Measurements from ENCODE around the gene CTRB1. TPM values are rescaled to one million over a fixed set of nuclear protein-coding genes. Genes with fewer than 3 reads are reported as not detected.

The CTRB1 gene
- total RNA-seq, 1 donor: not detected

DNA sequence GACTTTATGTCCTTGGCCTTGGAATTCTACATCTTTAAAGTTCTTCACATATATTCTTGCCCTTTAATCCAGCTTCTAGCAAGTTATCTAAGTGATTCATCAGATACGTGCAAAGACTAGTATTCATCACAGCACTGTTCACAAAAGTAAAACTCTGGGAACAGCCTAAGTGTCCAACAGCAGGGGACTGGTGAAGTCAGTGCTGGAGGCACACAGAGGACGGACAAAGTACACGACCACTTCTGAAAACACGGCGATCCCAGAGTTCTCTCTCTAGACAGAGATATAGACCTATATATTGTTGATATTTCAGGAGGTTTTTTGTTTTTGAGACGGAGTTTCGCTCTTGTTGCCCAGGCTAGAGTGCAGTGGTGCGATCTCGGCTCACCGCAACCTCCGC lies 12.8 kb downstream of the CTRB1 start:
- no peak for DNase-seq (ENCODE audit: low read depth)
- no peak overlapping the region for H3K4me3 ChIP-seq (ENCODE audit: low read depth, low read length)
- TF ChIP-seq, protein P1, sequence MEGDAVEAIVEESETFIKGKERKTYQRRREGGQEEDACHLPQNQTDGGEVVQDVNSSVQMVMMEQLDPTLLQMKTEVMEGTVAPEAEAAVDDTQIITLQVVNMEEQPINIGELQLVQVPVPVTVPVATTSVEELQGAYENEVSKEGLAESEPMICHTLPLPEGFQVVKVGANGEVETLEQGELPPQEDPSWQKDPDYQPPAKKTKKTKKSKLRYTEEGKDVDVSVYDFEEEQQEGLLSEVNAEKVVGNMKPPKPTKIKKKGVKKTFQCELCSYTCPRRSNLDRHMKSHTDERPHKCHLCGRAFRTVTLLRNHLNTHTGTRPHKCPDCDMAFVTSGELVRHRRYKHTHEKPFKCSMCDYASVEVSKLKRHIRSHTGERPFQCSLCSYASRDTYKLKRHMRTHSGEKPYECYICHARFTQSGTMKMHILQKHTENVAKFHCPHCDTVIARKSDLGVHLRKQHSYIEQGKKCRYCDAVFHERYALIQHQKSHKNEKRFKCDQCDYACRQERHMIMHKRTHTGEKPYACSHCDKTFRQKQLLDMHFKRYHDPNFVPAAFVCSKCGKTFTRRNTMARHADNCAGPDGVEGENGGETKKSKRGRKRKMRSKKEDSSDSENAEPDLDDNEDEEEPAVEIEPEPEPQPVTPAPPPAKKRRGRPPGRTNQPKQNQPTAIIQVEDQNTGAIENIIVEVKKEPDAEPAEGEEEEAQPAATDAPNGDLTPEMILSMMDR (IDR thresholded peaks at IDR 0.05; ENCODE audit: insufficient read depth, low read length): no peak

DNA sequence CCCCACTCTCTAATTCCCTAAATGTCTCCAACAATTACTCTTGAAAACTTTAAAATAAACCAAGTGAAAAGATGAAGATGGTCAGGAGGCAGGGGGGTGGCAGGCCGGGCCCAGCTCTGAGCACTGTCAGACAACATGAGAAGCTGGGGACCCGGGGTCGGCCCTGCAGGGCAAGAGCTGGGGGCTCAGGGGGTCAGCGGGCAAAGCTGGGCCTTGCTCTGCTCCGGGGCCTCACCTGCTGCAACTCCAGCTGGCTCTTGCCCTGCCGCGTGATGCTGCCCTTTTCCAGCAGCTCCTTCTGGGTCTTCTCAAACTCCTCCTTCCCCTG lies 14.8 kb downstream of the CTRB1 start:
- no peak overlapping the region for H3K4me3 ChIP-seq (ENCODE audit: low read depth, low read length)
- no peak for DNase-seq (ENCODE audit: low read depth)
- TF ChIP-seq, protein P1 (IDR thresholded peaks at IDR 0.05; ENCODE audit: insufficient read depth, low read length): no peak

DNA sequence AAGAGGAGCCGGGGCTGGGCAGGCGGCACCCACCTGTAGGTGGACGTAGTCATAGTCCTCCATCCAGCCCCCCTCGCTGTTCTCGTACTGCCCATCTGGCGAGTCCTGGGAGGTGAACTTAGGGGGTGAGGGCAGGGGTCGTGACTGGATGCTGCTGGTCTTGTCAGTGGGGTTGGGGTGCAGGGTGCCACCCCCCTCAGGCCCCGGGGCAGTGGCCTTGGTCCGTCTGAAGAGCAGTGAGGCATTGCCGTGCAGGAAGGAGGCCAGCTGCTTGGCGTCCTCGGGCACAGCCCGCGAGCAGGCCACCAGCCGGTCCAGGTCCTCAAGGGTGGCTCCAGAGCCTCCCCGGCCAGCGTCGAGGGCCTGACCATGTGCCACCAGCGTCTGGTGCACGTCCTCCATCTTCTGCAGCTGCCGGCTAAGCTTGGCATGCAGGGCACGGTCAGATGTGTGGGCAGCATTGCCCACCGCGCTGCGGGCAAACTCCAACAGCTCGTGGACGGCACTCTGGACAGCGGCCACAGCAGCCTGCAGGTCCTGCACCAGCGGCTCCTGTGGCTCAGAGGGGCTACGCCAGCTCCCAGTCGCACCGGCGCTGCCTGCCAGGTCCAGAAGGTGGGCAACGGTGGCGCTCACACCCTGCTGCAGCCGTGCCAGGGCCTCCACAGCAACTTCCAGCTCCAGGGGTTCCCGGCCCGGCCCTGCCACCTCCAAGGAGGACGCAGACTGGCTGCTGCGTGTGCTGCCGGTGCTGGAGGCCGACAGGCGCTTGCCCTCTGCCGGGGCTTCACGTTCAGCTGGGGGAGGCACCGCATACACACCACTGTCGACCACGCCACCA lies 16.3 kb downstream of the CTRB1 start:
- TF ChIP-seq, protein P1 (IDR thresholded peaks at IDR 0.05; ENCODE audit: insufficient read depth, low read length): no peak
- H3K4me3 ChIP-seq (ENCODE audit: low read depth, low read length): no peak overlapping the region
- DNase-seq (ENCODE audit: low read depth): no peak

DNA sequence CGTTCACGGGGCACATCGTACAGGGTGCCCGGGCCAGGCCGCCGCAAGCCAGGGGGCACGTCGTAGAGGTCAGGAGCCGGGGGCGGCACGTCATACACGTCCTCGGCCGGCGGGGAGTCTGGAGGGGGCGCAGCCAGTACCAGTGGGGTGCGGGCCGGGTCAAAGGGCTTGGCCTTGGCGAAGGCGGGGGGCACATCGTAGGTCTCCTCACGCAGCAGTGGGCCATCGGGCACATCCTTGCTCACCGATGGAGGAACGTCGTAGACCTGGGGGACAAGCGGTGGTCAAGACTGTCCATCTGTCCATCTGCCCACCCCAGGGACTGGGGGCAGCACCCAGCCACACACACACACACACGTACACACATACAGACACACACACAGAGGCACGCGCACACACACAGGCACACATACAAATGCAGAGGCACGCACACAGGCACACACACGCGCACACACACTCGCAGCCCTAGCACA lies 17.0 kb downstream of the CTRB1 start:
- TF ChIP-seq, protein P1 (IDR thresholded peaks at IDR 0.05; ENCODE audit: insufficient read depth, low read length): no peak
- H3K4me3 ChIP-seq (ENCODE audit: low read depth, low read length): no peak overlapping the region
- DNase-seq (ENCODE audit: low read depth): no peak

DNA sequence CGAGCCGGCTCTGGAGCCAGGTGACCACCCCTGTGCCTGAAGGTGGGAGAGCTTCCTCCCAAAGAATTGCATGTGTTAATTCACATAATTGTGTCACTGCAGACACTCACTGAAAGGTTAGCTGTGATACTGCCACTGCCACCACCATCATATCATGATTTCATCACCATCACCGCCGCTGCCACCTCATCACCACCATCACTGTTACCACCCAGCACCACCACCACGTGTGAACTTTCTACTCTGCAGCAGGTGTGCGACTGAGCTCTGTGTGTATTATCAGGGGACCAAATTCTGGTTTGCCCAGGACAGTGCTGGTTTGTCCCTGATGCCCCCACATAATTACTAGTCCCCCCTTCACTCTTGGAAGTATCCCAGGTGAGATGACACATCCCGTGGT lies 17.4 kb downstream of the CTRB1 start:
- TF ChIP-seq, protein P1 (IDR thresholded peaks at IDR 0.05; ENCODE audit: insufficient read depth, low read length): no peak
- no peak for DNase-seq (ENCODE audit: low read depth)
- H3K4me3 ChIP-seq (ENCODE audit: low read depth, low read length): no peak overlapping the region

DNA sequence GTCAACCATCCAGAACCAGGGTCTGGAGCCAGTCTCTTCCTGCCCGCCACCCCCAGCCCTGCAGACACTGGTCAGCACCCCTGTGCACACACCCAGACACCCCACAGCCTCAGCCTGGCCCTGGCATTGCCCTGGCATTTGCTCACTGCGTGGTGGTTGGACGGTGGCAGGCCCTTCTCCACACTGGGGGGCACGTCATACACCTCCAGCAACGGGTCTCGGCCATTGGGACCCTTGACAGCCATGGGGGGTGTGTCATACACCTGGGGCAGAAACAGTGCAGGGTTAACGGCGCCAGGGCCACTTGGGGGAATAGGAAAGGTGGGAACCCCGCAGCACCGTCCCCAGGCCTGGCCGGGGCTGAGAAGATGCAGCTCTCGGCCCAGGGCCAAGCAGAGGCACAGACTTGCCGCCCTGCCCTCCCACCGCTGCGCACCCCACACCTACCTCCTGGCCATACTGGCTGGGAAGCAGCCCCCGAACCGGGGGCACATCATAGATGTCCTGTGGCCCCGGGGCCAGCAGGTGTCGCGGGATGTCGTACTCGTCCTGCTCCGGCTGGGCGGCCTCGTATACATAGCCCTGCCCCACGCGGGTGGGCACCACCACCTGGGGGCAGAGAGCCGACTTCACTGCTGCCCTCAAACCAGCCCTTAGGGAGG lies 18.1 kb downstream of the CTRB1 start:
- TF ChIP-seq, protein P1 (IDR thresholded peaks at IDR 0.05; ENCODE audit: insufficient read depth, low read length): no peak
- H3K4me3 ChIP-seq (ENCODE audit: low read depth, low read length): no peak overlapping the region
- DNase-seq (ENCODE audit: low read depth): no peak
